CD14-positive monocyte (primary cell): ENCODE data around the gene ASH1L. TPM values are rescaled to one million over a fixed set of nuclear protein-coding genes. Genes with fewer than 3 reads are reported as not detected.
"Not testable (repeated sequence)": the region's sequence is repeated elsewhere in the genome, so short reads cannot be mapped to it uniquely, and the experiment has no call there.

ENCODE experiments used
- DNase-seq, 3 donors: peaks; one replicate each; pipeline ENCODE4 v3.0.0-alpha.2; 2011 to 2022
- H2AFZ ChIP-seq: 2 replicates; pipeline ENCODE4 v1.6.0; 2012; ENCODE audit warnings: mild to moderate bottlenecking, low read depth, low read length, inconsistent platforms; ENCODE audit not compliant: insufficient read depth, poor library complexity, severe bottlenecking
- H3K27ac ChIP-seq, 2 donors: 1 replicate in 1 of 2; 2 replicates in 1 of 2; pipeline ENCODE4 v1.5.1; 2012 to 2013; ENCODE audit warnings: low read length in 2 of 2, control low read depth in 1 of 2, inconsistent platforms in 1 of 2, low read depth in 1 of 2, mild to moderate bottlenecking in 1 of 2
- H3K27me3 ChIP-seq, 2 donors: one replicate each; pipeline versions ENCODE4 v1.6.0 to v1.6.1; 2011 to 2013; ENCODE audit warnings: low read length in 2 of 2; ENCODE audit not compliant: control insufficient read depth in 2 of 2, insufficient read depth in 2 of 2
- H3K36me3 ChIP-seq, 2 donors: replicated peaks in 1 of 2; 1 replicate in 1 of 2; 2 replicates in 1 of 2; pipeline versions ENCODE4 v1.5.1 to v1.6.1; 2012 to 2013; ENCODE audit warnings: low read length in 2 of 2, control low read depth in 1 of 2, inconsistent platforms in 1 of 2, mild to moderate bottlenecking in 1 of 2; ENCODE audit not compliant: insufficient read depth in 2 of 2, control insufficient read depth in 1 of 2
- H3K4me1 ChIP-seq, 2 donors: 1 replicate in 1 of 2; 2 replicates in 1 of 2; pipeline versions ENCODE4 v1.5.1 to v1.6.1; 2012 to 2013; ENCODE audit warnings: low read length in 2 of 2, control low read depth in 1 of 2, inconsistent platforms in 1 of 2, mild to moderate bottlenecking in 1 of 2, moderate library complexity in 1 of 2; ENCODE audit not compliant: insufficient read depth in 2 of 2, control insufficient read depth in 1 of 2
- H3K4me2 ChIP-seq: replicated peaks from 2 replicates; pipeline ENCODE3; 2012; ENCODE audit warnings: low read length, moderate library complexity, mild to moderate bottlenecking; ENCODE audit not compliant: poor library complexity, severe bottlenecking; ENCODE audit errors: extremely low read depth
- H3K4me3 ChIP-seq, 3 experiments: fragments of 200-600 bp in 1 of 3; sonication (generic) in 1 of 3; replicated peaks in 1 of 3; 1 replicate in 2 of 3; 2 replicates in 1 of 3; pipeline ENCODE4 v1.5.1; 2011 to 2013; ENCODE audit warnings: low read length in 3 of 3, mild to moderate bottlenecking in 3 of 3, control low read depth in 2 of 3, low read depth in 2 of 3, inconsistent platforms in 1 of 3, moderate library complexity in 1 of 3
- H3K79me2 ChIP-seq: 2 replicates; pipeline ENCODE4 v1.6.0; 2012; ENCODE audit warnings: mild to moderate bottlenecking, control low read depth, inconsistent platforms, low read length, moderate library complexity; ENCODE audit not compliant: insufficient read depth
- H3K9ac ChIP-seq: 2 replicates; pipeline ENCODE4 v1.6.0; 2017; ENCODE audit warnings: low read length, mild to moderate bottlenecking; ENCODE audit not compliant: insufficient read depth, poor library complexity, severe bottlenecking
- H3K9me3 ChIP-seq, 2 donors: replicated peaks in 1 of 2; 1 replicate in 1 of 2; 2 replicates in 1 of 2; pipeline versions ENCODE4 v1.5.1 to v1.6.1; 2012 to 2013; ENCODE audit warnings: low read length in 2 of 2, control low read depth in 1 of 2; ENCODE audit not compliant: control insufficient read depth in 1 of 2, insufficient read depth in 1 of 2
- H4K20me1 ChIP-seq: 2 replicates; pipeline ENCODE4 v1.6.0; 2012; ENCODE audit warnings: mild to moderate bottlenecking, low read length, control low read depth, moderate library complexity; ENCODE audit not compliant: insufficient read depth
- H3K27ac Mint-ChIP-seq, 7 donors: one replicate each; pipeline ENCODE4 v1.8.0; 2020; ENCODE audit warnings: mild to moderate bottlenecking in 7 of 7, mixed read lengths in 7 of 7, moderate library complexity in 6 of 7, inconsistent platforms in 2 of 7
- H3K27me3 Mint-ChIP-seq, 3 donors: one replicate each; pipeline ENCODE4 v1.8.0; 2021 to 2022; ENCODE audit warnings: low read depth in 3 of 3, mild to moderate bottlenecking in 3 of 3, mixed read lengths in 3 of 3, moderate library complexity in 3 of 3, inconsistent platforms in 1 of 3
- H3K36me3 Mint-ChIP-seq, 2 donors: one replicate each; pipeline ENCODE4 v1.8.0; 2020; ENCODE audit warnings: mixed read lengths in 2 of 2, inconsistent platforms in 1 of 2, mild to moderate bottlenecking in 1 of 2
- H3K4me1 Mint-ChIP-seq: one replicate; pipeline ENCODE4 v1.8.0; 2020; ENCODE audit warnings: mild to moderate bottlenecking, mixed read lengths
- H3K4me3 Mint-ChIP-seq, 2 donors: one replicate each; pipeline ENCODE4 v1.8.0; 2020; ENCODE audit warnings: mild to moderate bottlenecking in 2 of 2, mixed read lengths in 2 of 2, moderate library complexity in 1 of 2
- H3K9me3 Mint-ChIP-seq, 7 donors: one replicate each; pipeline ENCODE4 v1.8.0; 2020 to 2022; ENCODE audit warnings: mixed read lengths in 7 of 7, mild to moderate bottlenecking in 6 of 7, moderate library complexity in 6 of 7, inconsistent platforms in 2 of 7
- WGBS: methylation state at CpG from one replicate; pipeline ENCODE4 v1.1.5; 2013; ENCODE audit warnings: missing lambda C conversion rate; ENCODE audit not compliant: insufficient coverage; 5-methylcytosine and 5-hydroxymethylcytosine counted together
- intact Hi-C, 2 donors: fragments of 100-400 bp; cut with micrococcal nuclease; formaldehyde crosslinking; loops; one replicate each; pipeline versions ENCODE4 v1.15.0 to v1.15.1; 2023
- polyA plus RNA-seq, 3 donors: library from polyadenylated mRNA; depleted of rRNA in 1 of 3; unstranded in 2 of 3; stranded (reverse) in 1 of 3; fragments of 300-500 nt in 2 of 3; fragments of >200 nt in 1 of 3; fragmentation: Illumina TruSeq in 2 of 3; gene quantifications; 1 replicate in 2 of 3; 2 replicates in 1 of 3; pipeline ENCODE4 v1.2.3, GENCODE V29; 2012 to 2021
- TF ChIP-seq, protein P1 (sequence below): fragments of 200-600 bp; IDR thresholded peaks from one replicate; pipeline ENCODE4 v1.8.0; 2022; ENCODE audit warnings: antibody characterized with exemption, mild to moderate bottlenecking

ASH1L gene
- polyA plus RNA-seq, 3 donors = 2.7 to 21.5 (median 5.6) TPM

GRCh38 chr1:155509064-155509463, 53.5 kb downstream of the ASH1L start:
- no peak for DNase-seq
- 100% methylated on average over 1 of the region's 2 CpGs for WGBS
- H3K27ac Mint-ChIP-seq = peak overlapping the region in 6 of 7 donors; percentile 8 to 84 (median 65)
- H3K4me3 Mint-ChIP-seq = no peak overlapping the region
- peaks cover 88% of the 10 kb centered on the region for H4K20me1 ChIP-seq
- H3K9ac ChIP-seq = no peak overlapping the region
- peaks cover 9 to 13% of the 10 kb centered on the region in 2 donors for H3K4me1 ChIP-seq
- H3K27me3 Mint-ChIP-seq = no peaks in the 10 kb centered on the region
- H3K27ac ChIP-seq = peak overlapping the region in 1 of 2 donors; percentile 63
- H3K9me3 ChIP-seq = no peaks in the 10 kb centered on the region
- no peak overlapping the region for H3K4me2 ChIP-seq
- peaks cover 8 to 21% of the 10 kb centered on the region in 2 donors for H3K36me3 ChIP-seq
- peaks cover 12 to 26% of the 10 kb centered on the region in 2 donors for H3K36me3 Mint-ChIP-seq
- TF ChIP-seq, protein P1, sequence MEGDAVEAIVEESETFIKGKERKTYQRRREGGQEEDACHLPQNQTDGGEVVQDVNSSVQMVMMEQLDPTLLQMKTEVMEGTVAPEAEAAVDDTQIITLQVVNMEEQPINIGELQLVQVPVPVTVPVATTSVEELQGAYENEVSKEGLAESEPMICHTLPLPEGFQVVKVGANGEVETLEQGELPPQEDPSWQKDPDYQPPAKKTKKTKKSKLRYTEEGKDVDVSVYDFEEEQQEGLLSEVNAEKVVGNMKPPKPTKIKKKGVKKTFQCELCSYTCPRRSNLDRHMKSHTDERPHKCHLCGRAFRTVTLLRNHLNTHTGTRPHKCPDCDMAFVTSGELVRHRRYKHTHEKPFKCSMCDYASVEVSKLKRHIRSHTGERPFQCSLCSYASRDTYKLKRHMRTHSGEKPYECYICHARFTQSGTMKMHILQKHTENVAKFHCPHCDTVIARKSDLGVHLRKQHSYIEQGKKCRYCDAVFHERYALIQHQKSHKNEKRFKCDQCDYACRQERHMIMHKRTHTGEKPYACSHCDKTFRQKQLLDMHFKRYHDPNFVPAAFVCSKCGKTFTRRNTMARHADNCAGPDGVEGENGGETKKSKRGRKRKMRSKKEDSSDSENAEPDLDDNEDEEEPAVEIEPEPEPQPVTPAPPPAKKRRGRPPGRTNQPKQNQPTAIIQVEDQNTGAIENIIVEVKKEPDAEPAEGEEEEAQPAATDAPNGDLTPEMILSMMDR = no peak
- H3K79me2 ChIP-seq = peaks cover 98% of the 10 kb centered on the region
- H3K4me1 Mint-ChIP-seq = peaks cover 35% of the 10 kb centered on the region
- H2AFZ ChIP-seq = no peak overlapping the region
- H3K9me3 Mint-ChIP-seq = peaks cover 0 to 6% (median 3%) of the 10 kb centered on the region in 7 donors
- H3K4me3 ChIP-seq = no peak overlapping the region
- intact Hi-C loops = no loop called here
- H3K27me3 ChIP-seq = no peaks in the 10 kb centered on the region

DNA sequence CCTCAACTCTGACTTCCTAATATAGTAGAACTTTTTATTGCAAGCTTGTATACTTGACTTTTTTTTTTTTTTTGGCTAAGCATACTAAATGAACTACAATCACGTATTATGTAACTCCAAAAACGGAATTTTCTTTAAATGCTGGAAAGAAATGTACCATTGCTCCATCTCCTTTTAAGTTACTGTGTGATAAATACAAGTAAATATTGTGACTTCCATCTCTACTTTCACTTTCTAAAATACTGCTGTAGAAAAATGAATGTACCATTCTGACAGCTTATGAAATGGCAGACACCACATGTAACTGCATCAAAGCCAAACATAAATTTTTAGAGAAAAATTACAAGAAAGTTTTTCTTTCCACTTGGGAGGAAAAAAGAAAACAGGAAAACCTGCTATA, 54.7 kb downstream of the ASH1L start:
- peaks cover 28% of the 10 kb centered on the region for H3K4me1 Mint-ChIP-seq
- H3K27ac Mint-ChIP-seq = peak overlapping the region in 6 of 7 donors; percentile 42 to 76 (median 69)
- WGBS = no CpG with 5 or more reads among the region's 2 CpGs

DNA sequence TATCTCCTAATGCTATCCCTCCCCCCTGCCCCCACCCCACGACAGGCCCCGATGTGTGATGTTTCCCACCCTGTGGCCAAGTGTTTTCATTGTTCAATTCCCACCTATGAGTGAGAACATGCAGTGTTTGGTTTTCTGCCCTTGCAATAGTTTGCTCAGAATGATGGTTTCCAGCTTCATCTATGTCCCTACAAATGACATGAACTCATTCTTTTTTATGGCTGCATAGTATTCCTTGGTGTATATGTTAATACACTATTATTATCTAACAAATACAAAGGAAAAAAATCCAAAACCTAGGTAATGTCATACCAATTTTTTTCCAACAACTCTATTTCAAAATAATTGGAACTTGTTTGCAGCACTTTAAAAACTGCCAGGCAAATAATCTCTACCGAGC, 56.6 kb downstream of the ASH1L start:
- H3K27me3 ChIP-seq, DNase-seq, H3K9me3 ChIP-seq, H3K27ac Mint-ChIP-seq, H2AFZ ChIP-seq, H3K9ac ChIP-seq, H3K4me2 ChIP-seq, H3K4me3 ChIP-seq, H3K9me3 Mint-ChIP-seq, H3K27me3 Mint-ChIP-seq, H3K27ac ChIP-seq, intact Hi-C loops, H3K4me1 ChIP-seq, H3K4me3 Mint-ChIP-seq: not testable (repeated sequence)
- whole genome bisulfite sequencing = 100% methylated on average over 1 of the region's 3 CpGs
- Mint-ChIP-seq H3K36me3 (peaks cover 3 to 18% of the 10 kb centered on the region in 2 donors), H3K4me1 (peaks cover 26% of the 10 kb centered on the region)
- H3K36me3 ChIP-seq = peaks cover 0 to 11% of the 10 kb centered on the region in 2 donors
- H4K20me1 ChIP-seq = peaks cover 79% of the 10 kb centered on the region
- peaks cover 99% of the 10 kb centered on the region for H3K79me2 ChIP-seq

More for the DNA sequence above, 54.7 kb downstream of the ASH1L start:
- intact Hi-C loops = no loop called here
- Histone ChIP-seq H3K4me3 (no peak overlapping the region), H4K20me1 (peaks cover 88% of the 10 kb centered on the region), H3K9ac (no peak overlapping the region), H3K4me2 (peak overlapping the region; percentile 30), H3K27me3 (no peaks in the 10 kb centered on the region), H3K79me2 (peaks cover 98% of the 10 kb centered on the region), H3K27ac (peak overlapping the region in 1 of 2 donors; percentile 63), H3K9me3 (no peaks in the 10 kb centered on the region), H3K4me1 (peaks cover 9 to 13% of the 10 kb centered on the region in 2 donors), H3K36me3 (peaks cover 8 to 21% of the 10 kb centered on the region in 2 donors), H2AFZ (no peak overlapping the region)
- Mint-ChIP-seq H3K4me3 (peak overlapping the region in 1 of 2 donors; percentile 27), H3K36me3 (peaks cover 9 to 23% of the 10 kb centered on the region in 2 donors), H3K27me3 (no peaks in the 10 kb centered on the region), H3K9me3 (peaks cover 0 to 6% (median 3%) of the 10 kb centered on the region in 7 donors)
- TF ChIP-seq, protein P1 = no peak
- no peak for DNase-seq
